Measurements from ENCODE around the gene LGI2.

LGI2 gene

GRCh38 chr4:24956091-24956490 is 74.7 kb downstream of the LGI2 start:
- DNase-seq, result no peak

- no peak for DNase-seq
Measured at GRCh38 chr4:24952667-24953066, 78.1 kb downstream of the LGI2 start.

- no peak for DNase-seq
Measured at GRCh38 chr4:24949970-24950369, 80.8 kb downstream of the LGI2 start.
